RCC 7860 (cell line): ENCODE measurements around the gene PARP11.
"Not testable (repeated sequence)": the region's sequence is repeated elsewhere in the genome, so short reads cannot be mapped to it uniquely, and the experiment has no call there.

Experiments
- DNase-seq: peaks from one replicate; pipeline ENCODE4 v3.0.0-alpha.2; 2015; ENCODE audit warnings: low spot score
- FAIRE-seq: peaks from 2 replicates; lab custom pipeline; 2012; peaks lifted over from hg19 to GRCh38; lab: Jason Lieb, UNC

PARP11 gene

GRCh38 chr12:3884671-3885070, 11.5 kb upstream of the PARP11 start:
- DNase-seq = no peak
- FAIRE-seq = no peak

GRCh38 chr12:3882896-3883564, 9.8 kb upstream of the PARP11 start:
- no peak for FAIRE-seq
- no peak for DNase-seq

- DNase-seq (no peak), FAIRE-seq (no peak)
These were observed 9.2 kb upstream of the PARP11 start for GRCh38 chr12:3882406-3882805.

GRCh38 chr12:3881281-3881950, 8.2 kb upstream of the PARP11 start:
- FAIRE-seq = no peak

GRCh38 chr12:3879846-3880245, 6.6 kb upstream of the PARP11 start:
- FAIRE-seq = no peak
- DNase-seq = no peak

More at GRCh38 chr12:3881281-3881950, 8.2 kb upstream of the PARP11 start:
- no peak for DNase-seq

- FAIRE-seq (no peak), DNase-seq (no peak)
These were observed 1.8 kb downstream of the PARP11 start for GRCh38 chr12:3871356-3871755.

- FAIRE-seq = no peak
These were observed 3.3 kb downstream of the PARP11 start for GRCh38 chr12:3869865-3870264.

GRCh38 chr12:3869433-3869832, 3.8 kb downstream of the PARP11 start:
- FAIRE-seq (no peak), DNase-seq (no peak)

More at GRCh38 chr12:3869865-3870264, 3.3 kb downstream of the PARP11 start:
- DNase-seq = no peak

GRCh38 chr12:3863756-3864155, 9.4 kb downstream of the PARP11 start:
- FAIRE-seq = no peak
- no peak for DNase-seq

GRCh38 chr12:3842517-3842916, 30.7 kb downstream of the PARP11 start:
- DNase-seq (no peak), FAIRE-seq (no peak)

GRCh38 chr12:3841783-3842182, 31.4 kb downstream of the PARP11 start:
- DNase-seq (no peak), FAIRE-seq (no peak)

- not testable (repeated sequence) for FAIRE-seq, DNase-seq
These were observed 32.4 kb downstream of the PARP11 start for GRCh38 chr12:3840833-3841232.

- DNase-seq, FAIRE-seq: not testable (repeated sequence)
These were observed 33.5 kb downstream of the PARP11 start for GRCh38 chr12:3839745-3840144.

GRCh38 chr12:3838701-3839548, 34.3 kb downstream of the PARP11 start:
- not testable (repeated sequence) for DNase-seq, FAIRE-seq

GRCh38 chr12:3838076-3838475, 35.1 kb downstream of the PARP11 start:
- DNase-seq (no peak), FAIRE-seq (no peak)

- FAIRE-seq = no peak
These were observed 36.1 kb downstream of the PARP11 start for GRCh38 chr12:3837049-3837448.

GRCh38 chr12:3836641-3837040, 36.6 kb downstream of the PARP11 start:
- FAIRE-seq (no peak), DNase-seq (no peak)

More at GRCh38 chr12:3837049-3837448, 36.1 kb downstream of the PARP11 start:
- DNase-seq = no peak

- DNase-seq (no peak), FAIRE-seq (no peak)
These were observed 37.3 kb downstream of the PARP11 start for GRCh38 chr12:3835914-3836313.

GRCh38 chr12:3834774-3835173, 38.4 kb downstream of the PARP11 start:
- FAIRE-seq (no peak), DNase-seq (no peak)

GRCh38 chr12:3833670-3834310, 39.4 kb downstream of the PARP11 start:
- DNase-seq = no peak
- no peak for FAIRE-seq

GRCh38 chr12:3832738-3833137, 40.5 kb downstream of the PARP11 start:
- FAIRE-seq = no peak
- no peak for DNase-seq
